COLO668 (cell line): ENCODE measurements around the gene FGR.
"Not testable (repeated sequence)": the region's sequence is repeated elsewhere in the genome, so short reads cannot be mapped to it uniquely, and the experiment has no call there.

ENCODE experiments used
- DNase-seq: peaks from one replicate; lab custom pipeline; 2025; ENCODE audit not compliant: unreplicated experiment; lab: John Stamatoyannopoulos, UW

Gene FGR

GRCh38 chr1:27660300-27660835, 25.4 kb upstream of the FGR start:
- DNase-seq = no peak

DNA sequence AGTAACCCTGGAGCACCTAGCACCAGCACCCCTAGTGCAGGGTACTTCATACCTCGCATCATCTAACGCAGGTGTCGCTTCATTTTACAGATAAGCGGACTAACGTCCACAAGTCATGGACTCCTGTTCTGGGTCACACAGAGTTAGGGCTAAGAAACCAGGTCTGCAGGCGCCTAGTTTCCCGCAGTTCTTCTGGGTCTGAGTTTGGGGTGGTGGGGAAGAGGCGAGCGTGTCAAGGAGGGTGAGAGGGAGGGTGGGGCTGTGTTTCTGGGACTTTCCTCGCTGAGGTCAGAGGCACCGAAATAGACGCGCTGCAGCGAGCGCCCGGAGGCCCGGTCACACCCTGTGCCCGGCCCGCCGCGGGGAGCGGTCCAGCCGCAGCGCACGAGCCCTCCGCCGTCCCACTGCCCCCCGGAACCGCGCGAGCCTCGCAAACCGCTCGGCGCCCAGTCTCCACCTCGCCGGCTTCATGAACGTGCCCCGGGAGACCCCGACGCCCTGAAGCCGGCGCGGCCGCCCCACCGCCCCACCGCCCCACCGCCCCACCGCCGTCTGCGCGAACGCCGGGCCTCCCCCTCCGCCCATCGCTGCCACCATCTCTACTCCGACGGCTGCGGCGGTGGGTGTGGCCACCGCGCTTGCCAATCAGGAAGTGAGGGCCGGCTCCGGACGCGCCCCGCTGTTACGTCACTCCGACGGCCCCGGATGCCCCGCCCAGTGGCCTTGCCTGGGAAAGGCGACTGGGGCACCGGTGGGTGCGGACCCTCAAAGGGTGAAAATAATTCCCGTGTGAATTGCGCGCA, 24.7 kb upstream of the FGR start:
- peak; percentile 98 for DNase-seq

DNA sequence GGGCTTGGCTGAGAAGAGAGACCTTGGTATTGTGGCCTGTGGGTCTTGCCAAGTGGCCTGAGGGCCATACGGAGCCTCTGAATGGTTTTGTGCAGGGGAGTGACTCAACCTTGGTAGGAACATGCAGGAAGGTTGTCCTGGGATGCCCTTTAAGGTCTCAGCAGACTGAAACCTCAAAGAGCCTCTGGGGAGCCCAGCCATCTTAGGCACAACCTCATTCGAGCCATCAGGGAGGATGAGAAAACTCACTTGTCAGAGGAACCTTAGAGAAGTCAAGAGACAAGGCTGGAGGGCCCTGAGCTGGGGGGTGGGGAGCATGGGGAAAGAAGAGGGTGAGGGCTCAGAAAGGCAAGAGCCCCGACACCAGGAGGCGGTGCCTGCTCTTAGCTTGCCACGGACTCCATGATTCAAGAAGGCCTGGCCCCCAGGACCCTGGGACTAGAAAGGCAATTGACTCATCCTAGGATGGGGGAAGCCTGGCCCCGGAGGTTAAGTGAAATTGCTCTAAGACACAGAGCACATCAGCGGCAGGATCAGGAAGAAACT, 24.0 kb upstream of the FGR start:
- no peak for DNase-seq

DNA sequence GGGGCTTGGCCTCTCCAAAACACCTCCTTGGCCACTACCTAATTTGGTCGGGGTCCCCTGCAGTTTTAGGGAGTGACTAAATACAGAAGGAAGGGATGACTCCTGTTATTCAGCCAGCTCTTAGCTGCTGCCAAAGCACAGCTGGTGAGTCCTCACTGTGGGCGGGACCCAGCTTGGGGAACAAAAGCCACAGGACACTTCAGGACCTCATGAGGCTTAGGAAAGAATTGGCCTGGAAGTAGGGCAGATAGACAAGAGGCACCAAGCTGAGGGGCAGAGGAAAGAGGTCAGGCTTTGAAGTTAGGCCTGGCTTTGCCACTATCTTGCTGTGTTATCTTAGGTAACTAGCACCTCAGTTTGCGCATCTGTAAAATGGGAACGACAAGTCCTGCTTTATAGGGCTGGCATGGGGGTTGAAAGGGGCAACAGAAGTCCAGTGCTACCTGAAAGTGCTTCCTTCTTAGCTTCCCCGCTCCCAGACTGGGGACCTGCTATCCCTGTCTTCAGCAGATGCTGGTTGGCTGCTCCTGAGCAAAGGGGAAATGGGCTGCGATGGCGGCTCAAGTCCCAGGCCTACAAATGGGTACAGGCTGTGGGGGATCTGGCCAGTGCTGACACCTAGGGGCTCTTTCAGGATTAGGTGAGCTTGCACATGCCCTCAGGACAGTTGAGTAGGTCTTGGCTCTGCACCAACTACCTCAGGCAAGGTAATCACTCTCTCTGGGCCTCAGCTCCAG, 21.3 kb upstream of the FGR start:
- peak; percentile 50 for DNase-seq

GRCh38 chr1:27655151-27655937, 20.4 kb upstream of the FGR start:
- no peak for DNase-seq

DNA sequence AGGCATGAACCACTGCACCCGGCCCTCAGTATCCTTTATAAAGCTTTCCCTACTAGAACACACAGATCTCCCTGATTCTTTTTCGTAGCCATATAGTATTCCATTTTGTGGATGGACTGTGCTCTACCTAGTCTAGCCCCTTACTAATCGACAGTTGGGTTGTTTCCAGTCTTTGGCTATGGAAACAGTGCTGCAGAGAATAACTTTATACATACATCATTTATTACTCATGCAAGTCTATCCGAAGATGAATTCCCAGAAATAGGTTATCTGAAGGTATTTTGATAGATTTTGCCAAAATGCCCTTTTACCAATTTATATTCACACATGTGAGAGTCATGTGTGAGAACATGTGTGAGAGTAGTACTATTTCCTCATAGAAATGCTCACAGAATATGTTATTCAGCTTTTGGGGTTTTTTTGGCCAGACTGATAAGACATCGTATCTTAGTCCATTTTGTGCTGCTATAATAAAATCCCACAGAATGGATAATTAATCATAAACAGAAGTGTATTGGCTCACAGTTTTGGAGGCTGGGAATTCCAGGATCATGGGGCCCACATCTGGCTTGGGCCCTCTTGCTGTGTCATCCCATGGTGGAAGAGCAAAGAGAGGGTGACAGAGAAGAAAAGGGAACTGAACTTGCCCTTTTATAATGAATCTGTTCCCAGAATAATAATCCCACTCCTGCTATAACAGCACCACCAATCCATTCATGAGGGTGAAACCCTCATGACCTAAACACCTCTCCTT, 17.3 kb upstream of the FGR start:
- no peak for DNase-seq

DNA sequence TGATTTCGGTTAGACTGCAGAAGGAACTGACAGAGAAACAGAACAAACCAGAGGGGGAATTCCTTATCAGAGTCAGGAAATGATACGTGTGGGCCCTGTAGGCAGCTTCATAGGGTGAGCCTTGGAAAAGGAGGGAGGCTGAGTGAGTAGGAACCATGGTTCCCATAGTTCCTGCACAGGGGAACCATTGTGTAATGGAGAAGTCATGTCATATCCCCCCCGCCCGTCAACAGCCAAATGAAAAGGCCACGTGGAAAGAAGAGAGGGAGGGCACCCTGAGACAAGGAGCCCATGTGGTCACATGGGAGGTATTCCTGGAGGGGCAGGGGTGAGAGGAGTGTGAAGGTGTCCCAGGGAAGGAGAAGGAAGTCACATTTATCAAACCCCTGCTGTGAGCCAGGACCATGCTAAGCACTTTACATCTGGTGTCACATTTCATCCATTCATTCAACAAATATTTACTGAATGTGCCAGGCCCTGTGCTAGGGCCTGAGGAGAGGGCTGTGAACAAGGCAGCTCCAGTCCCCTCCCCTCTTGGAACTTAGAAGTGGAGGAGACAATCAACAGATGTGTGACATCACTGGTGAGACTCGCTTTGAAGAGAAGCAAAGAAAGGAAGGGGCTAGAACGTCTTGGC, 15.7 kb upstream of the FGR start:
- DNase-seq = peak; percentile 64

DNA sequence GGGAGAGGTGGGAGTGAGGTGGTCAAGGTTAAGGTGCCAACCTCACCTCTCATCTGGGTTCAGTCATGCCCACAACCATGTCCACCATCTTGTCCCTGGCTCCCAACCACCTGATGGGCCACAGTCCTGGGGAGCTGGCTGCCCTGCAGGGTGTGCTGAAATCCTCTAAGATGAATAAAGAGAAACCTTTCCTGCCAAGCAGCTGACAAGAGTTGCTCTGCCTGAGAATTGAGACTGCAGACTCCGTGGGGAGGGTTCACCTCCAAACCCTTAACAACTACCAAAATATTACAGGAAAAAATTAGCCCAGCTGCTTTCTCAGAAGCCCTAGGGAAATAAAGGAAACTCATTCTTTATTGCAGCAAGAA, 15.2 kb upstream of the FGR start:
- DNase-seq = no peak

- no peak for DNase-seq
Observed at GRCh38 chr1:27649306-27649635, 14.3 kb upstream of the FGR start.

- DNase-seq = no peak
Observed at GRCh38 chr1:27648602-27649305, 13.8 kb upstream of the FGR start.

DNA sequence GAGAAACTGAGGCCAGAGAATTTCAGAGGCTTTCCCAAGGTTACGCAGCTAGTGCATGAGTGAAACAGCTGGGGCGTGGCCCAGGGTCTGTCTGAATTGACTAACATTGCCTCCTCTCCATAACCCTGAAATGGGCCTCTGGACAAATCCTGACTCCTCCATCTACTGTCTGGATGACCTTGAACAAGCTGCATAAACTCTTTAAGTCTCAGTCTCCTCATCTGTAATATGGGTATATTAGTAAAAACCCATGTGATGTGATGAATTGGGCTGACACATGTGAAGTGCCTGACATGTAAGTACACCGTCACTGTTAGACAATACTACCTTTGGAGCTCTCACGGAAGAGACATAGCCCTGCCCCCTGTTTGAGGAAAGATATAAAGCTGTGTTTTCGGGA, 12.3 kb upstream of the FGR start:
- DNase-seq = no peak

DNA sequence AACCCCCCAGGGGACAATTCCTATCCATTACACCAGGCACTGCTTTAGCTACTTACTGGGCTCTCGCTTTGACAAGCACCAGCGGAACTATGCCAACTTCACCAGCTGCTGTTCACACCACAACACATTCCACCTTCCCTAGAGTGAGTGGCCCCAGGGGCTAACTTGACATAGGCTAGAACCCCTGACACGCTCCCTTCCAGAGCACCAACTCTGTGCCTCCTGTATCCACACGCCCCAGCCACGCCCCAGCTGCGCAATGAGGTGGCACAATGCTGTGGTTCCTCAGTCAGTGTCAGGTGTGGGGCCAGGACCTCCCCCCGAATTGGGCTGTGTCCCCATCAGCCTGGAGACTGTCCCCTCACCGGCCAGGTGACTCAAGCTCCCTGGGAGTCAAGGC, 11.7 kb upstream of the FGR start:
- peak; percentile 57 for DNase-seq

DNA sequence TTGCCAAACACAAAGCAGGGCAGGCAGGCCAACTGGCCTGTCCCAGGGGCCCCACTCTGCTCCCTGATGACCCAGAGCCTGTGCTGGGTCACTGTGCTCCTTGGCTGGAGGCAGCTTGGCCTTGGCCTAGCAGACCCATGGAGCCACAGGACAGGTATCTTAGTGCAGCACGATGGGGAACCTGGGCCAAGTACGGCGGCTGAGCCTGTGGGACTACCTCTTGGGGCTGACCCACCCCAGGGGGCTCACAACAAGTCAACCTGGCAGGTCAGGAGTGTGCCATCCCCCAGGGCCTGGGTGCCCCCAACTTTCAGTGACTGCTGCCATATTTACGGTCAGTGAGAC, 10.1 kb upstream of the FGR start:
- DNase-seq = no peak

- DNase-seq = no peak
Observed at GRCh38 chr1:27644369-27645070, 9.5 kb upstream of the FGR start.

GRCh38 chr1:27643600-27644368, 8.8 kb upstream of the FGR start:
- peak; percentile 67 for DNase-seq

- DNase-seq = not testable (repeated sequence)
Observed at GRCh38 chr1:27640514-27640913, 5.5 kb upstream of the FGR start.

GRCh38 chr1:27638805-27639204, 3.8 kb upstream of the FGR start:
- DNase-seq = no peak

- DNase-seq = no peak
Observed at GRCh38 chr1:27638047-27638734, 3.2 kb upstream of the FGR start.
